SU-DHL-6 (cell line): Measurements from ENCODE around the gene PRPF40A.

Source experiments
- EZH2phosphoT487 ChIP-seq: fragments of 200-600 bp; sonication (generic), shearing (Covaris generic); conservative IDR thresholded peaks from 2 replicates; pipeline ENCODE4 v1.6.1; 2018; ENCODE audit warnings: mild to moderate bottlenecking, antibody characterized with exemption, low read length, moderate library complexity, mixed read lengths
- TF ChIP-seq, protein P1 (sequence below): fragments of 200-600 bp; sonication (generic); IDR thresholded peaks from one replicate; pipeline ENCODE4 v1.5.1; 2017; ENCODE audit warnings: antibody characterized with exemption, mild to moderate bottlenecking, low read length, moderate library complexity; ENCODE audit not compliant: insufficient read depth, poor library complexity, severe bottlenecking

GRCh38 chr2:152627351-152627957 is 89.8 kb downstream of the PRPF40A start:
- TF ChIP-seq, protein P1, sequence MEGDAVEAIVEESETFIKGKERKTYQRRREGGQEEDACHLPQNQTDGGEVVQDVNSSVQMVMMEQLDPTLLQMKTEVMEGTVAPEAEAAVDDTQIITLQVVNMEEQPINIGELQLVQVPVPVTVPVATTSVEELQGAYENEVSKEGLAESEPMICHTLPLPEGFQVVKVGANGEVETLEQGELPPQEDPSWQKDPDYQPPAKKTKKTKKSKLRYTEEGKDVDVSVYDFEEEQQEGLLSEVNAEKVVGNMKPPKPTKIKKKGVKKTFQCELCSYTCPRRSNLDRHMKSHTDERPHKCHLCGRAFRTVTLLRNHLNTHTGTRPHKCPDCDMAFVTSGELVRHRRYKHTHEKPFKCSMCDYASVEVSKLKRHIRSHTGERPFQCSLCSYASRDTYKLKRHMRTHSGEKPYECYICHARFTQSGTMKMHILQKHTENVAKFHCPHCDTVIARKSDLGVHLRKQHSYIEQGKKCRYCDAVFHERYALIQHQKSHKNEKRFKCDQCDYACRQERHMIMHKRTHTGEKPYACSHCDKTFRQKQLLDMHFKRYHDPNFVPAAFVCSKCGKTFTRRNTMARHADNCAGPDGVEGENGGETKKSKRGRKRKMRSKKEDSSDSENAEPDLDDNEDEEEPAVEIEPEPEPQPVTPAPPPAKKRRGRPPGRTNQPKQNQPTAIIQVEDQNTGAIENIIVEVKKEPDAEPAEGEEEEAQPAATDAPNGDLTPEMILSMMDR: peak; percentile 14
- TF ChIP-seq EZH2phosphoT487: no peak
